ENCODE results near the gene TNFAIP8L1. TPM values are rescaled to one million over a fixed set of nuclear protein-coding genes. Genes with fewer than 3 reads are reported as not detected.

TNFAIP8L1 gene
- total and polyA plus RNA-seq, 2 of the 8 experiments (the other 6 are each of a cell fraction or from before 2014, with no cell fraction given) = 3.2 to 6.1 TPM

GRCh38 chr19:4686700-4687099, 47.4 kb downstream of the TNFAIP8L1 start (continued):
- no peak for TF ChIP-seq RXRA (IDR thresholded peaks at IDR 0.05; ENCODE audit: insufficient read depth, low read depth, low read length)
- TF ChIP-seq BRCA1 (IDR thresholded peaks at IDR 0.05; ENCODE audit: low read depth, low read length) = no peak
- no peak for TF ChIP-seq EZH2 (IDR thresholded peaks at IDR 0.05; ENCODE audit: low read depth, low read length, severe bottlenecking)
- TF ChIP-seq JUND (IDR thresholded peaks at IDR 0.05; ENCODE audit: low read length) = no peak
- TF ChIP-seq ASH2L (IDR thresholded peaks at IDR 0.05; ENCODE audit: low read length) = no peak
